ENCODE results near the gene SLC7A8. TPM values are rescaled to one million over a fixed set of nuclear protein-coding genes. Genes with fewer than 3 reads are reported as not detected.

SLC7A8 gene
- total RNA-seq, 3 donors from 2014 or later (not counting 1 experiment from before 2014, with no cell fraction given): 0.42 to 1.2 (median 1.0) TPM

- Mint-ChIP-seq H3K27me3 (ENCODE audit: low read depth in 2 of 2) (peaks cover 13 to 28% of the 10 kb centered on the region in 2 donors), H3K9me3 (no peaks in the 10 kb centered on the region), H3K4me1 (no peaks in the 10 kb centered on the region), H3K27ac (no peak overlapping the region), H3K36me3 (no peaks in the 10 kb centered on the region), H3K4me3 (no peak overlapping the region)
- Histone ChIP-seq H3K4me3 (ENCODE audit: low read length) (no peak overlapping the region), H3K36me3 (ENCODE audit: control insufficient read depth, insufficient read depth, low read length) (no peaks in the 10 kb centered on the region), H3K9me3 (ENCODE audit: control insufficient read depth, insufficient read depth, low read length) (no peaks in the 10 kb centered on the region), H3K27ac (ENCODE audit: low read length) (no peak overlapping the region), H3K4me1 (ENCODE audit: control insufficient read depth, insufficient read depth, low read length) (no peaks in the 10 kb centered on the region), H3K27me3 (ENCODE audit: control insufficient read depth, insufficient read depth, low read length) (no peaks in the 10 kb centered on the region)
- TF ChIP-seq CTCF (IDR thresholded peaks at IDR 0.05): no peak
- ATAC-seq: no peak
- intact Hi-C loops (cut with micrococcal nuclease): no loop called here
- no peak for DNase-seq
- WGBS (ENCODE audit: insufficient coverage): 96% methylated on average over 6 of the region's 7 CpGs
These were observed 26.4 kb upstream of the SLC7A8 start for GRCh38 chr14:23209651-23210423.

GRCh38 chr14:23208324-23208723, 24.9 kb upstream of the SLC7A8 start:
- H3K9me3 ChIP-seq (ENCODE audit: control insufficient read depth, insufficient read depth, low read length): no peaks in the 10 kb centered on the region
- H3K27ac ChIP-seq (ENCODE audit: low read length): no peak overlapping the region
- H3K9me3 Mint-ChIP-seq: no peaks in the 10 kb centered on the region
- no peak for TF ChIP-seq CTCF (IDR thresholded peaks at IDR 0.05)
- intact Hi-C loops (cut with micrococcal nuclease): no loop called here
- no peak for DNase-seq
- no peak overlapping the region for H3K4me3 ChIP-seq (ENCODE audit: low read length)
- no peaks in the 10 kb centered on the region for H3K4me1 Mint-ChIP-seq
- no peak overlapping the region for H3K27ac Mint-ChIP-seq
- H3K4me1 ChIP-seq (ENCODE audit: control insufficient read depth, insufficient read depth, low read length): no peaks in the 10 kb centered on the region
- no peak overlapping the region for H3K4me3 Mint-ChIP-seq
- no peaks in the 10 kb centered on the region for H3K36me3 ChIP-seq (ENCODE audit: control insufficient read depth, insufficient read depth, low read length)
- H3K27me3 ChIP-seq (ENCODE audit: control insufficient read depth, insufficient read depth, low read length): no peaks in the 10 kb centered on the region
- peaks cover 10 to 32% of the 10 kb centered on the region in 2 donors for H3K27me3 Mint-ChIP-seq (ENCODE audit: low read depth in 2 of 2)
- H3K36me3 Mint-ChIP-seq: no peaks in the 10 kb centered on the region
- ATAC-seq: no peak

- WGBS (ENCODE audit: insufficient coverage): 82% methylated on average over 1 of the region's 3 CpGs
- no peak for DNase-seq
These were observed 23.7 kb upstream of the SLC7A8 start for GRCh38 chr14:23207146-23207540.

More at GRCh38 chr14:23207146-23207540, 23.7 kb upstream of the SLC7A8 start:
- no peaks in the 10 kb centered on the region for H3K9me3 Mint-ChIP-seq
- H3K4me3 Mint-ChIP-seq: no peak overlapping the region
- intact Hi-C loops (cut with micrococcal nuclease): no loop called here
- Histone ChIP-seq H3K4me1 (ENCODE audit: control insufficient read depth, insufficient read depth, low read length) (no peaks in the 10 kb centered on the region), H3K4me3 (ENCODE audit: low read length) (no peak overlapping the region), H3K36me3 (ENCODE audit: control insufficient read depth, insufficient read depth, low read length) (no peaks in the 10 kb centered on the region), H3K27me3 (ENCODE audit: control insufficient read depth, insufficient read depth, low read length) (no peaks in the 10 kb centered on the region), H3K27ac (ENCODE audit: low read length) (no peak overlapping the region), H3K9me3 (ENCODE audit: control insufficient read depth, insufficient read depth, low read length) (no peaks in the 10 kb centered on the region)
- H3K36me3 Mint-ChIP-seq: no peaks in the 10 kb centered on the region
- ATAC-seq: no peak
- H3K27ac Mint-ChIP-seq: no peak overlapping the region
- TF ChIP-seq CTCF (IDR thresholded peaks at IDR 0.05): no peak
- peaks cover 10 to 30% of the 10 kb centered on the region in 2 donors for H3K27me3 Mint-ChIP-seq (ENCODE audit: low read depth in 2 of 2)
- H3K4me1 Mint-ChIP-seq: no peaks in the 10 kb centered on the region

Measured in natural killer cell (primary cell).